Stimulated activated CD8-positive, alpha-beta memory T cell treated with anti-CD3 and anti-CD28 coated beads, Interleukin-12 subunit alpha, Interleukin-12 subunit beta, amount 100 ng/mL, for 1 hour (primary cell): Measurements from ENCODE around the gene OTOF.

ENCODE experiments used
- DNase-seq: peaks from one replicate; pipeline ENCODE4 v3.0.0-alpha.2; 2020; ENCODE audit warnings: low read depth

OTOF gene

DNA sequence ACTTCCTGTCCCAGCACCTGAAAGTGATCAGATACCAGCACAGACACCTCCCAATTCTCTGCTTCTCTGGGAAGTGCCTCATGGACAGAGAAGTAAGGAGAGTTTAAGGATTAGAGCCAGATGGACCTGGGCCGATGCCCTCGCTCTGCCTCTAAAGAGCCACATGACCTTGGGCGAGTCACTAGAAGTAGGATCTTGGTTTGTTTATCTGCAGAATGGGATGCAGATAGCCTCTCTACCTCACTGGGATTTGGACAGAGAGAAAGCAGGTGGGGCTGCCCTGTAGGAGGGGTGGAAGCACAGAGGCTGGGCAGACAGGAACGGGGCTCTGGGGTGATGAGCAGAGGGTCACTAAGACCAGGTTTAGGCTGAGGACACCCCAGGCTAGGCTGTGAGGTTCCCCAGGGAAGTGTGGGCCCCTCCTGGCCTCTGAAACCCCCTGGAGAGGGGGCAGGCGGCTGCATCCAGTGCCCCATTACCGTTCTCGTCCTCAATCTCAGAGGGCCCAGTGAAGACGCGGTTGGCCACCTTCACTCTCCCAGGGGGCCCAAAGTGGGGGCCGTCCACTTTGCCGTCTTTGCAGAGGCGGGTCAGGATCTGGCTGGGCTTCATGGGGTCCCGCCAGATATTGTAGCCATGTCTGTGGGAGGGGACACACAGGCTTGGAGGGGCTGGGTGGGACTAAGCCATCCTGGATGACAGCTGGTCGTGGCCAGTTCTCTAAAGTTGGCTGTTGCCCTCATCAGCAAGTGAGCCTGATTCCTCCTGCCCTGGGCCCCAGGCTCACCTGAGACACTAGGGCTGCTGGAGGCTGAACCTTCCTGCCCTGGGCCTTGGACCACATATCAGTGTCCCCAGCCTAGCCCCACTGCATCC, 13.3 kb downstream of the OTOF start:
- DNase-seq = no peak

DNA sequence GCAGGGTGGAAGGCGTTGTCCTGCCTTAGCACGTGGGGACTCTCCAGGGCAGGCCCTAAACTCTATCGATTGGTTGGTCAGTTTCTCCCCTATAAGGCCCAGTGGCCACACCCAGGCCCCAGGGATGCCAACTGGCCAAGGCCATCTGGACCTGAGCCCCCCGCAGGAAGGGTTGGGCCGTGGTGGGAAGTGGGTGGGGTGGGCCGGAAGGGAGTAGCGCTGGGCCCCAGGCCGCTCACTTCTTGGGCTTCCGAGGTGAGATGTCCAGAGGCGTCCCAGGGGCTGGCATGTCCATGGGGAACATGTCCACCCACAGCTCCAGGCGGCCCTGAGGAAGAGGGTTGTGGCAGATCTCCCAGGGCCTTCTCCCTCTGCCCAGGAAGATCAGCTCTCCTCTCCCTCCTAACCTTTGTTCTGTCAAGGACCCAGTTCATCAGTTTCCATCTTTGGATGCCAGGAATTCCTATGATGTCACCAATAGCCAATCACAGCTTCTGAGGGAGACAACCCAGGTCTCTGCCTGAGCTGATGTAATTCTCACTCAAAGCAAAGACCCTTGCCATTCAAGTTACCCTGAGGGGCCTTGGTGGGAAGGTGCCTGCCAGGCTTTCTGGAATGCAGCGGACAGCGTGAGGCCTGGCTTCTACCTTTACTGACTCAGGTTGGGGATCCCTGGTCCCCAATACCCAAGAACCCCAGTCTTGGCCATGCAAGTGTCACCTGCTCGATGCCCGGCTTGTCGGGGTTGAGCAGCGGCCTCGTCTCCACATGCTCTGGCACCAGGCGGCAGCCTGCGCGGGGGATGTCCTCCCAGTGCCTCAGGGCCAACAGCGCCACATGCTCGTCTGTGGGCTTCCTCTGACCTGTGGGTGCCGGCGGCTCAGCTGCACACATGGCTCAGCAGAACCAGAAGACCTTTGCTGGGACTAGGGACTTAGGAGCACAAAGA, 14.4 kb downstream of the OTOF start:
- no peak for DNase-seq

DNA sequence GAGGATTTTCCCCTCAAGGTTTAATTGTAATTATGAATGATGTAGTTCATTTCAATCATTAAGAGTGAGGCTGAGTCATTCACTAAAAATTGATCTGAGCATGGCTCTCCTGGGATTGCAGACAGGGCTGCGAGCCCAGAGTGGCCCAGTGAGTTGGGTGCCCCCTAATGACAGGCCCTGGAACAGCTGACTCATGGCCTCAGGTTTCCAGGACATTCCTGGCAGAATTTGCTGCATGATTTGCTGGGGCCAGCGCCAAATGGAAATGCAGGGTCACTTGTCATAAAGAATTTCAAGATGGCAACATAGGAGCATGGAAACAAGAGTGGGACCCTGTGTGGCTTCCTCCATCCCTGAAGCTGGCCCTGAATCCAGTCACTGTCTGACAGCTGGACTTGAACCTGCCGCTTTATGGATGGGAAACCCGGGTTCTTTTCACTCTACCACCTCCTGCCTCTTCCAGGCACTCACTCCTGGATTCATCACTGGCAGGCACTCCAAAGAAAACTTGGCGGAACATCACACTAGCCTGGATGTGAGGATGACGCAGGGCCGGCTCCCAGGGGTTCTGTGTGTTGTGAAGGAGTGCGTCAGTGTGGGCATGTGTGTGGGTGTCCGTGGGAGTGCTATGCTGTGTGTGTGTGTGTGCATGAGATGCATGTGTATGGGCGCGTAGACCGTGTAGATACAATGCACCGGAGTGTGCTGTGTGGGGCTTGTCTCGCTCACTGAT, 15.2 kb downstream of the OTOF start:
- DNase-seq = no peak

DNA sequence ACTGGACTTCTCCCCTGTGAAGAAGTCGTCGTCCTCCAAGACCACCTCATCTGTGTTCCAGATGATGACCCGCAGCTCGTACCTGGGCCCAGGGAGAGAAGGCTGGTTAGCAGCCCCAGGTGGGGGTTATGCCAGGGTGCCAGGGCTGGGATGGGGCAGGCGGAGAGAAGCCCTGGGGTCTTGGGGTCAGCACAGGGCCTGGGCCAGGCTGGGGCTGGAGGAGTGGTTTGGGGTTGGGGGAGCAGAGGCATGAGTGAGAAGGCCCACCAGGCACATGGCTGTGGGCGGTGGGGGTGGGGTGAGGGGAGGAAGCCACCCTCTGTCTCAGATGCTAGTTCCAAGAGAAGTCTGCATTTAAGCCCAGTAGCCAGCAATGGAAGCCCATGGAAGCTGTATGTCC, 15.8 kb downstream of the OTOF start:
- DNase-seq = no peak

DNA sequence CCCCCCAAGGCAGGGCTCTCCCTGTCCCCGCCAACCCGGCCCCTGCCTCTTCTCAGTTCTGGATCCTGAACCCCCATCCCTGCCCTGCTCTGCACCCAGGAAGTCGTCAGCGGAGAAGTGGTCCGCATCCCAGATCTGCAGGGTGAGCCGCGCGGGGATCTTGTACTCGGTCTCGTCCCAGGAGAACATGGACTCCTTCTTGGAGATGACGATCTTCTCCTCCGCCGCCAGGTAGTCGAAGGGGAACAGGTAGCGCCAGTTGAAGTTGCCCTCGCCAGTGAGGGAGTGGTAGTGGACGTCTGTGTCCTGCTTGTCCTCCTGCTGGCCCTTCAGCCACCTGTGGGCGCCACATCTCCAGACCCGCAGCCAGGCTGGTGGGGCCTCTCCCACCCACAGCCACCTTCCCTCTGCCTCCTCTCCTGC, 16.3 kb downstream of the OTOF start:
- DNase-seq = no peak

DNA sequence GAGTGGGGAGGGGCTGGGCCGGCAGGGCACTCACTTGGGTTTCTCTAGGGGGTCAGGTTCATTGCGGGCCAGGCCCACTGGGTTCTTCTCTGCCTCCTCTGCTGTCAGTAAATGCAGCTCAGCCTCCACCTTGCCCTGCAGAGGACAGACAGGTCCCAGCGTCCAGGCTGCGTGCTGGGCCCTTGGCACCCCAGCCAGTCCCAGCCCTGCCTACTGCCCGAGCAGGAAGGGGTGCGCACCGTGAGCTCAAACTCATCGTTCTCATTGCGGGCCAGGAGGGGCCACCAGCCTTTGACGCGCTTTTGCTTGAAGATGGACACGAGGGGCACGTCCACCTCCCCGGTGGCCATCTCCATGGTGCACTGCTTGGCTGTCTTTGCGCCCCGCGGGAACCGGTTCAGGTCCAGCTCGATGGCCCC, 17.3 kb downstream of the OTOF start:
- DNase-seq = no peak

DNA sequence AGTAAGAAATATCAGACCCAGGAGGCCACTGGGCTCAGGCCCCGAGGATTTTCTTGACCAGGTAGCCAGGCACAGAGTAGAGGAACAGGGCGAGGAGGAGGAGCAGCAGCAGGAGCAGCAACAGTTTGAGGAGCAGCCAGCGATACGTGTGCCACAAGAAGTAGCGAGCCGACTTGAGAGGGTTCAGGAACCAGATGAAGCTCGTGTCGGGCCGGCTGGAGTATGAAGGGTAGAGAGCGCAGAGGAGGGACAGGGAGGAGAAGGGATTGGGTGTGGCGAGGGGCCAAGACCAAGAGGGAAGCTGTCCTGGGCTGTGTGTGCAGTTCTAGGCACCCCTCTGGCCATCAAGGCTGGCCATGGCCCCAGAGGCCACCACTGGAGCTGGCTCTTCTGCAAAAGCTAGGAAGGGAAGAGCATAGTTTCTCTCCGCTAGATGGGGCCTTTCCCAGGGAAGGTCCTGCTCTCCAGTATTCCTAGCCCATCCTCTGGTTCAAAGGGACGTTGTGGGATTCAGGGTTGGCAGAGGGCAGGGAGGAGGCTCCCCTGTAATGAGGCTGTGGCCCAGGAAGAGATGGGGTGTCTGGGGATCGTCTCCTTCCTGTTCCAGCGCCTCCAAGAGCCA, 17.8 kb downstream of the OTOF start:
- DNase-seq = no peak

DNA sequence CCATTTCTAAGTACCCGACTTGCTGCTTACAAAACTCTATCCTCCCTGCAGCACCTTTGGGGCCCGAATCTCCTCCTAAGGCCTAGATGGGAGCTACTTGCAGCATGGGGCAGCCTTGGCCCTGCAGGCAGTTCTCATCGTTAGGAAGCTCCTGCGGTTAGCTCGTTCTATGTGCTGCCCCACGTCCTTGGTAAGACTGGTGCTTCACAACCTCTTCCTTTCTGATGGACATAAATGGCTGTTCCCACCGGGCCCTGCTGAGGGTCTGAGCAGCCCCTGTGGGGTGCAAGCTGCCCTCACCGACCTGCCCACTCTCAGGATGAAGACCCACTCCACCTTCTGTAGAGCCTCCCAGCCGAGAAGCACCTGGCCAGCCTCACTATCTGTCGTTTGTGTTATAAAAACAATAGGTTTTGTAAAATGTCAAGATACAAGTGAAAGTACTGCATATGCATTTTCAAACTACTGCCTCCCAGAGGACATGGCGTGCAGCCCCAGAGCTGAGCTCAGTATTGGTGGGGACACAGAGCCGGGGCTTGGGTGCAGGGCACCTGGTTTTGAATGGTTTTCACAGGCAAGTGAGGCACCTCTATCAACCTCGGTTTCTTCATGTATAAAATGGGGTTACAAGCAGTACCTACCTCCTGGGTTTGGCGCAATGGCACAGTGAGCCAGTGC, 19.4 kb downstream of the OTOF start:
- no peak for DNase-seq

DNA sequence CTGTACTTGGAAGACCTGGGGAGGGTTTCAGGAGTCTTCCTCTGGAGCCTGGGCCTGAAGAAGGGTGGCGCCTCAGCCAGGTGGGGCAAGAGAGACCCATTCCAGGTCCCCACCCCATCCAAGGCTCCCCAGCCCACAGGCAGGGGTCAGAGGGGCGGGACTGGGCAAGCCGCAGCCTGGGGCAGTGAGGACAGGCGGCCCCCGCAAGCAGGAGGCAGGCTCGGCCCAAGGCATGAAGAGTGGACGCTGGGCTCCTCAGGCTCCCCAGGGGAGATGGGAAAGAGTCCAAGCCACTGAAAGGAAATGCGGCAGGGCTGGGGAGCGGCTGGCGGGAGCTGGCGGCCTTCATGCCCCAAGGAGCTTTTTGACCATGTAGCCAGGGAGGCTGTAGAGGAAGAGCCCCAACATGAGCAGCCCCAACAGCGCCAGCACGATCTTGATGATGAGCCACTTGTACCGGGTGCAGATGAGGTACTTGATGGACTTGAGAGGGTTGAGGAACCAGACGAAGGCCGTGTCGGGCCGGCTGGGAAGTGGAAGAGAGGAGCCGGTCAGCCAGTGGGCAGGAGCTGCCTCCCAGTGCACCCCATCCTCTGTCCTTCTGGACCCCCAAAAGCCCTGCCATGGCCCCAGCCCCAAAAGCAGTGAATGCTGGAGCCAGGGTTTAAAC, 20.1 kb downstream of the OTOF start:
- DNase-seq = no peak

DNA sequence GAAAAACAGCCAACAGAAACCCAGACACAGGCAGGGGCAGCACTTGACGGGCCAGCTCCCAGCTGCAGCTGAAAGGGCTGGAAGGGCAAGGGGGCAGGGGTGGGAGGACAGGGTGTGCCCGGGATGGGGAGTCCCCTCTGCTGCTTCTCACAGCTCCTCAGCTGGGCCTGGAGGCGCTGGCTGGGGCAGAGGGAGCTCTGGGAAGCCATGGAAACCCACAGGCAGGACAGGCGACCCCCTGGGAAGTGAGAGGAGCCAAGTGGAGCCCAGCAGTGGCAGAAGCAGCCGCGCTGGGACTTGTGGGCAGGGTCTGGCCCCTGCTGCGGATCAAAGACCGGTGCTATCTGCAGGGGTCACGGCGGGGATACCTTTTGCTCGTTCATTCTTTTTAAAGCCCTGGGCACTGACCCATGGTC, 20.7 kb downstream of the OTOF start:
- no peak for DNase-seq

DNA sequence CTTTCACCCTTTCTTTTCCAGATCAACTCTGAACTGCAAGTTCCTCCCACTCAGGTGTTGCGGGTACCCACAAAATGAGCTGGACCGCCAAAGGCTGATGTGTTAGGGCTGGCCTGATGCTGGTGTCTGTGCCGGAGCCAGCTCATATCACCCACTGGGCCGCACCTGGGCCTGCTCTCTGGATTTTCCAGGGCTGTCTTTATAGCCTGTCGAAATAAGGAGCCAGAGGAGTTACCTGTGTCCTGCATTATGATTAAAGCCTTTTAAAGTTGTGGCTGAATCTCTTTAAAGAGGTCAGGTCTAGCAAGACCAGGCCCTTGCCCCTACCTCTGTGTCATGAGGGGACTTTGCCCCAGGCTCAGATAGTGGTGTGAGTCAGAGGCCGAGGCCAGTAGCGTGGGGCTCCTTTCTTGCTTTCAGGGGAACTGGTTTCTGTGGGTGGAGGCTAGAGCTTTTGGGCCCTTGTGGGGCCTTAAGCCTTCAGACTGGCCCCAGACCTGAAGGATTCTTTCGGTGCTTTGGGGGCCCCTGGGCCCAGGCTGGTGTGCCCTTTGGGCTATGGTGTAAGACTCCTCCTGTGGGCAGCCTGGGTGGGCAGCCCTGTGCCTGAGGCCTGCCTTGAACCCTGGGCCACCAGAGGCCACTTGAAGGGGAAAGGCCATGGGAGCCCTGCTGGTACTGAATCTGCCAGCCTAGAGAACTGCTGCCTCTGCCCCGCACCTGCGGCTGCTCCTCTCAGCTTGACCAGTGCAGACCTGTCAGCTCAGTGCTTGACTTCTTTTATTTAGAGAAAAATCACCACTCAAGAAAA, 21.3 kb downstream of the OTOF start:
- no peak for DNase-seq

DNA sequence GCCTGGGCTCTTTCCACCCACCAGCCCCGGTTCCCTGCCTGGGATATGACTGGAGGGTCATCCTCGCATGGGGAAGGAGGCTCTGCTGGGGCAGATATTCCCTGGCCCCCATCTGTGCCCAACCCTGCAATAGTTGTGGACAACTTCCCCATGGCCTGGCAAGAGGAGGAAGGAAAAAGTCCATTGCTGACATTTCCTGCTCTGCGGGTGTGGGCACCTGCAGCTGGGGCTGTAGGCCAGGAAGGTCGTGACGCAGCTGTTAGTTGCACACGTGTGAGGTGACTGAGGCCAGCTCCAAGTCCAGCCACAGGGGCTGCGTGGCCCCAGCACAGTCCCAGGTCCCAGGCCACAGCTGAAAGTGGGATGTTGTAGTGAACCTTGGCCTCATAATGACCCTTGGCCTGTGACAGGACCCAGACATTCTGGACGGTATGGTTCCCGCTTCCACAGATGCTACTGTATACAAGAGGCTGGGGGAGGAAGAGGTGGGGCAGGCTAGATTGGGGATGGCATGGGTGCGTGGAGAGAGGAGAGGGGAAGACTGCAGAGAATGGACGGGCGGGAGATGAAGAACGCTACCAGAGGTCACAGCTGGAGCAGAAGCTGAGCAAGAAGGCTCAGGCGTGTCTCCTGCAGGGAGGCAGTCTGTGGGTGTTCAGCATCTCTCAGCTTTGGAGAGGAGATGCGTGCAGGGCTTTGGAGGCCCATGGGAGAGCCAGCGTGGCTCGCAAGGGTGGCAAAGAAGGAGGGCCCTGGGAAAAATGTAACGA, 22.1 kb downstream of the OTOF start:
- DNase-seq = no peak

DNA sequence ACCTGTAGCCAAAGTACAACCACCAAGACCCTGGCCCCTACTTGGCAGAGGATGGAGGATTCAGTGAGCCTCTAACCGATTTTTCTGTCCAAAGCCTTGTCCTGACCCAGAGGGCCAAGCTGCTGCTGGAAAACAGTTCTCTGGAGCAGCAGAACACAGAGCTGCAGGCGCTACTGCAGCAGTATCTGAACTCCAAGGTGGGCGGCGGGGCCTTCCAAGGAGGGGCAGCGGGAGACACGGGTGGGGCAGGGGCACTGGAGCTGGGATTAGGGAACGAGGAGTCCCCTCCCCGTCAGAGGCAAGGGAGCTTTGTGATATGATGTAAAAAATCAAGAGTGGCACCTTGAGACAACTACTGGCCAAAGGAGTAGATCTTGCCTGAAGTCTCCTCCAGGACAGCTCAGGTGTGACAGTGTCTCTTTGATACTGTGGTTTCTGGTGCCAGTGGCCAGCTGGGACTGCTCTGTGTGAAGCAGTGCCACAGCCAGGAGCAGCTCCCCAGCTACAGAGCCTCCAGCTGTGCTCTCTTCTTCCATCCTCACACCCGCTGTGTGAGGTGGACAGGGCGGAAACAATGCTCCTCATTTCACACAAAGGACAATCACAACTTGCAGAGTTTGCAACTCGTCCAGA, 22.8 kb downstream of the OTOF start:
- no peak for DNase-seq

DNA sequence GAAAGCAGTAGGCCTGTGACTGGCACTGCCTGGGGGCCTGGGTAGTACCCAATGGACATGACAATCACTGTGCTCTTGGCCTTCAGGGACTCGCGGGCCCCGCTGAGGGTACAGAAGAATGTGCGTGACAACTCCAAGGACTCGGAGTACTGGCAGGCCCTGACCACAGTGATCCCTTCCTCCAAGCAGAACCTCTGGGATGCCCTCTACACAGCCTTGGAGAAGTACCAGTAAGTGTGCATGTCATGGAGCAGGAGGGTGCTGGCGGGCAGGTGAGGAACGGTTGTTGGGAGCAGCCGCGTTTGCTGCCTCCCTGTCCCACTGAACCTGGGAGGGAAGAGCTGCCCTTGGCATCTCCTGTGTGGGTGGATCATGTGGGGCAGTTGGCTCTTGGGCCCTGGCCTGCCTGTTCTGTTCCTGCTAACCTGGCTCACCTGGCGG, 23.3 kb downstream of the OTOF start:
- no peak for DNase-seq

DNA sequence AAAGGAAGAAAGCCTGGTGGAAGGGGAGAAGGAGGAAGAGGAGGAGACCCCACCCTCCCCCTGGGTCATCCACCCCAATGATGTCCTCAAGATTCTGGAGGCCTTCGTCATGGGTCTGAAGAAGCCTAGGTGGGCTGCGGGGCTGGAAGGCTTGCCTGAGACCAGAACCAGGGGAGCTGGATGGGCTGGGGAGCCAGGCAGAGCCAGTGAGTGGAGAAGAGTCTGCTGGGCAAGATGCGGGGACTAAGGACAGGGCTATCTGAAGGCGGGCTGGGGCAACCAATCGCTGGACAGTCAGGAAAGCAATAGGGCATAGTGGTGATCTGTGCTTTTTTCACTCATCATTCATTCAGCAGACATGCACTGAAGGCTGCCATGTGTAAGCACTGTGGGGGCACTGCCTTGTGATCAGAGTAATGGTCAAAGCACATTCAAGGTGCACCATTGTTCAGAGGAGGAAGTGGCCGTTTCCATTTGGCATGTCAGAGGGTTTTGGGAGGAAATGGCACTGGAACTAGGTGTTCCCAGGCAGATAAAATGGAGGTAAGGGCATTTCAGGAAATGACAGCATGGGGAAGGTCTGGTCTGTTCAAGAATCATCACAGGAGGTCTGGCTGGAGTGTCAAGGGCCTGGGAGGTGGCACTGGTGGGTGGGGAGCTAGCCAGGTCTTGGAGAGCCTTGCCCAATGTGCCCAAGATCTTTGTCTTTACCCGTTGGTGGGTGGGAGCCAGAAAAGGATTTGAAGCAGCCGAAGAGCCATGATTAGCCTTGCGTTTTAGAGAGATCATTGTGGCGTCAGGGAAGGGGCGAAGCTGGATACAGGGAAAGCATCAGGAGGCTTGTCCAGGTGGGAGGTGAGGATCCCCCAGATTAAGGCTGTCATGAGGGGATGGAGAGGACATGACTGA, 24.2 kb downstream of the OTOF start:
- no peak for DNase-seq

DNA sequence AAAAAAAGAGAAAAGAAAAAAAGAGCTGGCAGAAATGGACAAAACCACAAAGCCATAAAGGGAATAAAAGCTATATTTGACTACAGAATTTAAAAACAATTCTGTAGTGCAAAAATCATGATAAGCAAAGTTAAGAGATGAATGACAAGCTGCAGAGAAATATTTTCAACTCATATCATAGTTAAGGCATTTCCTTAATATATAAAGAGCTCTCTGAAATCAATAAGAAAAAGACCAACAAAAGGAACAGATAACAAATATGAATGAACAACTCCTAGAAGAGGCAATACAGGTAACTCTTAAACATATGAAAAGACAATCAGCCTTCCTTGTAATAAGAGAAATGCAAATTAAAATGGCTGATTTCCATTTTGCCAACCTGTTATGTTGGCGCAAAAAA, 26.2 kb downstream of the OTOF start:
- no peak for DNase-seq

DNA sequence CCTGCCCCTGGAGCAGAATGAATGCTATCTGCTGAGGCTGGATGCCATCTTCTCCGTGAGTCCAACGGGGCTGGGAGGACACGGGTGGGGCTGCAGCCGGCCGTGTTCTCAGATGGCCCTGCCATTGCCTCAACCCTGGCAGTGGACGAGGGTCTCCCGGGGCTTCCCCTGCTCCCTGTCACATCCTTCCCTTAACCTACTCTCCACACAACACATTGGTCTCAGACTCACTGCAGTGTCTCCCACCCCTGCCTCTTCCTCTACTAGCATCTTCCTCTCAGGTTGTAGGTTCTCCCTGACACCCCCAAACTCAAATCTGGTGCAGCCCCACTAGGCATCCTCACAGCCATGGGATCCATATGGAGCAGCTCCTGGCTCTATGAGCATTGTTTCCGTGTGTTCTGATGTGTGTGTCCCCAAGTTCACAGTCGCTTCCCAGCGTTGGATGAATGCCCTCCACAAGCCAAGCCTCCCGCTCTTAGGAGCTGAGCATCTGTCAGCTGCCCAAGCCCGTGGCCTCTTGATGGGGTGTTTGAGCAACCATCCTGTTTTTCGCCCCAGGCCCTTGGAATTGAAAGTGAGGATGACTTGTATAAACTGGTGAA, 27.8 kb downstream of the OTOF start:
- DNase-seq = no peak
